Measurements from ENCODE around the gene TTC7B. TPM values are rescaled to one million over a fixed set of nuclear protein-coding genes. Genes with fewer than 3 reads are reported as not detected.

The TTC7B gene
- total RNA-seq, 2 experiments from 2014 or later, result 1.2 to 1.3 TPM

DNA sequence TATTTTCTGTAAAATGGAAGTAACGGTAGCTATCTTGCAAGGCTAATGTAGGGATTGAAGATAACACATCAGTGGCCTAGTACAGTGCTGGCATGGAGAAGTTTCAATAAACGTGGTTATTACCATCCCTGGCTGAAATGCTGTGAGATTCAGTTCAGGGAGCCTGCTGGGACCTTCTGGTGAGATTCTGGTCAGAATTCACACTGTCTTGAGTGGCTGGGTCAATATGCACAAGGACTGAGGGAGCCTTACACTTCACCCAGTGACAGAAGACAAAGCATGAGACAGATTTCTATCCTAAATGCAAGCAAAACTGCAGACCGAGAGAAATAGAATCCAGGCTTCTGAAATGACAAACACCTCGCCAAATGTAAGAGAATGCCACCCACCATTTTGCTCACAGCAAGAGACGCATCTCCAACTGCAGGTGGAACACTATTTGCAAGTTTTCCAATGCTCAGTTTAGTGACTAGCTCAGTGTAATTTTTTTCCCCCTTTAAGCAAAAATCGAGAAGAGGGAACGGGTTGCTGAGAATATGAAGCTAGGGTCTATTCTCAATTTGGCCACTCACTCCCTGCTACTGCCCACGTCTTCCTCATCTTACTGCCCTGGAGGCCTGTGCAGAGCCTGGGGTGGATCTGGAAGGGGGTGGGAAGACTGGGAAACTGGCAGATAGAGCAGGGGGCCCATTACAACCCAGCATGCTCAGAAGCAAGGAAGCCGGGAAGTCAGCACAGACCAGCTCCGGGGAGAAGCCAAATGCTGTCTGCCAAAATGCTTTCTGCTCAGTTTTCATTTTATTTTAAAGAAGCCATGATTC is 201.3 kb downstream of the TTC7B start:
- POLR2A ChIA-PET, result no interaction called here
- Histone ChIP-seq H3K9me3 (ENCODE audit: control insufficient read depth in 1 of 2, insufficient read depth in 1 of 2, low read length in 2 of 2) (no peaks in the 10 kb centered on the region), H3K36me3 (ENCODE audit: insufficient read depth, low read length) (no peaks in the 10 kb centered on the region), H3K27ac (ENCODE audit: low read depth in 1 of 2, low read length in 2 of 2) (no peak overlapping the region), H3K4me3 (ENCODE audit: low read length) (no peak overlapping the region), H3K4me1 (ENCODE audit: insufficient read depth, low read length) (no peaks in the 10 kb centered on the region), H3K27me3 (ENCODE audit: control insufficient read depth in 1 of 2, insufficient read depth in 2 of 2, low read length in 2 of 2) (no peaks in the 10 kb centered on the region)
- CTCF ChIA-PET, result no interaction called here
- intact Hi-C loops (cut with DNase I, micrococcal nuclease), result no loop called here
- no peak for DNase-seq
- Mint-ChIP-seq H3K9me3 (no peaks in the 10 kb centered on the region), H3K4me1 (ENCODE audit: low read depth) (no peaks in the 10 kb centered on the region), H3K27me3 (no peaks in the 10 kb centered on the region), H3K4me3 (no peak overlapping the region), H3K27ac (no peak overlapping the region), H3K36me3 (ENCODE audit: low read depth) (no peaks in the 10 kb centered on the region)
- TF ChIP-seq, protein P1, sequence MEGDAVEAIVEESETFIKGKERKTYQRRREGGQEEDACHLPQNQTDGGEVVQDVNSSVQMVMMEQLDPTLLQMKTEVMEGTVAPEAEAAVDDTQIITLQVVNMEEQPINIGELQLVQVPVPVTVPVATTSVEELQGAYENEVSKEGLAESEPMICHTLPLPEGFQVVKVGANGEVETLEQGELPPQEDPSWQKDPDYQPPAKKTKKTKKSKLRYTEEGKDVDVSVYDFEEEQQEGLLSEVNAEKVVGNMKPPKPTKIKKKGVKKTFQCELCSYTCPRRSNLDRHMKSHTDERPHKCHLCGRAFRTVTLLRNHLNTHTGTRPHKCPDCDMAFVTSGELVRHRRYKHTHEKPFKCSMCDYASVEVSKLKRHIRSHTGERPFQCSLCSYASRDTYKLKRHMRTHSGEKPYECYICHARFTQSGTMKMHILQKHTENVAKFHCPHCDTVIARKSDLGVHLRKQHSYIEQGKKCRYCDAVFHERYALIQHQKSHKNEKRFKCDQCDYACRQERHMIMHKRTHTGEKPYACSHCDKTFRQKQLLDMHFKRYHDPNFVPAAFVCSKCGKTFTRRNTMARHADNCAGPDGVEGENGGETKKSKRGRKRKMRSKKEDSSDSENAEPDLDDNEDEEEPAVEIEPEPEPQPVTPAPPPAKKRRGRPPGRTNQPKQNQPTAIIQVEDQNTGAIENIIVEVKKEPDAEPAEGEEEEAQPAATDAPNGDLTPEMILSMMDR (IDR thresholded peaks at IDR 0.05), result no peak
- no peak for ATAC-seq (ENCODE audit: poor library complexity)

DNA sequence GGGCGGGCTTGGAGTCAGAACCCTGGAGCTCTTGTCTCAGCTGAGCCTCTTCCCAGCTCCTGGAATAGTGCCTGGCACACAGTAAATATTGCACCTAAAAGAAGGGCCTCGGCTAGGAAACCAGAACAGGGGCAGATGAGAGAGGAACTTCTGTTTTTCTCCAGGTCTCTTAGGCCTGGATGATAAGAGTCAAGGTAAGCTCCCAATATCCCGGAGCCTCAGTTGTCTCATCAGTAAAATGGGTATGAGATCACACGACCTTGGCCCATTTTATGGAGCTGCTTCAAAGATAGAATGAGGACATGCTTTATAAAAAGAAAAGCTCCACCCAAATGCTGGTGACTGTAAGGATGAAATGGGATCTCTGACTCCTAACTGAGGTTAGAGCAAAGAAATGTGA is 202.2 kb downstream of the TTC7B start:
- intact Hi-C loops (cut with DNase I, micrococcal nuclease), result no loop called here
- no peaks in the 10 kb centered on the region for H3K36me3 ChIP-seq (ENCODE audit: insufficient read depth, low read length)
- H3K9me3 Mint-ChIP-seq, result no peaks in the 10 kb centered on the region
- CTCF ChIA-PET, result no interaction called here
- ATAC-seq (ENCODE audit: poor library complexity) (no peak), DNase-seq (no peak)
- no peak overlapping the region for H3K27ac ChIP-seq (ENCODE audit: low read depth in 1 of 2, low read length in 2 of 2)
- H3K4me1 ChIP-seq (ENCODE audit: insufficient read depth, low read length), result no peaks in the 10 kb centered on the region
- no peaks in the 10 kb centered on the region for H3K9me3 ChIP-seq (ENCODE audit: control insufficient read depth in 1 of 2, insufficient read depth in 1 of 2, low read length in 2 of 2)
- no peak overlapping the region for H3K27ac Mint-ChIP-seq
- no peak overlapping the region for H3K4me3 Mint-ChIP-seq
- no peak overlapping the region for H3K4me3 ChIP-seq (ENCODE audit: low read length)
- H3K27me3 Mint-ChIP-seq, result no peaks in the 10 kb centered on the region
- H3K36me3 Mint-ChIP-seq (ENCODE audit: low read depth), result no peaks in the 10 kb centered on the region
- TF ChIP-seq, protein P1 (IDR thresholded peaks at IDR 0.05), result no peak
- POLR2A ChIA-PET, result no interaction called here
- no peaks in the 10 kb centered on the region for H3K4me1 Mint-ChIP-seq (ENCODE audit: low read depth)
- no peaks in the 10 kb centered on the region for H3K27me3 ChIP-seq (ENCODE audit: control insufficient read depth in 1 of 2, insufficient read depth in 2 of 2, low read length in 2 of 2)

DNA sequence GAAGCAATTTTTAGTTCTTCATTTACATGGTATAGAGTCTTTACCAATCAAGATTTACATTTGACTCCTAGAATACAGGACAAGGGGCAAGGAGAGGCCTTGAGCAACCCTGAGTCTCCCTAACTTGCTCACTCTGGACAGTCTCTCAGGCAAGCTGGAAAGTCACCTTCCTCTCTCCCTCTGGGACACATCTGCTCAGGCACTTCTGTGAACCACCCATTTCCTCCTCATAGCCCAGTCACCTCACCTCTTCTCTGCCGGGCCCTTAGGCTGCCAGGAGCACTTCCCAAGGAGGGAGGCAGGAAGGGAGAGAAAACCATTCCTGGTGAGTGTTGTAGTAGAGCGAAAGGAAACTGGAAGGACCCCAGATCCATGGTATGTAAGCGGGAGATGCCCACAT is 202.8 kb downstream of the TTC7B start:
- H3K27ac ChIP-seq (ENCODE audit: low read depth in 1 of 2, low read length in 2 of 2), result no peak overlapping the region
- Mint-ChIP-seq H3K4me1 (ENCODE audit: low read depth) (no peaks in the 10 kb centered on the region), H3K9me3 (no peaks in the 10 kb centered on the region), H3K4me3 (no peak overlapping the region), H3K36me3 (ENCODE audit: low read depth) (no peaks in the 10 kb centered on the region), H3K27ac (no peak overlapping the region), H3K27me3 (no peaks in the 10 kb centered on the region)
- POLR2A ChIA-PET, result no interaction called here
- H3K4me3 ChIP-seq (ENCODE audit: low read length), result no peak overlapping the region
- TF ChIP-seq, protein P1 (IDR thresholded peaks at IDR 0.05), result no peak
- no peaks in the 10 kb centered on the region for H3K36me3 ChIP-seq (ENCODE audit: insufficient read depth, low read length)
- intact Hi-C loops (cut with DNase I, micrococcal nuclease), result no loop called here
- H3K27me3 ChIP-seq (ENCODE audit: control insufficient read depth in 1 of 2, insufficient read depth in 2 of 2, low read length in 2 of 2), result no peaks in the 10 kb centered on the region
- H3K4me1 ChIP-seq (ENCODE audit: insufficient read depth, low read length), result no peaks in the 10 kb centered on the region
- no peak for DNase-seq
- ATAC-seq (ENCODE audit: poor library complexity), result no peak
- no peaks in the 10 kb centered on the region for H3K9me3 ChIP-seq (ENCODE audit: control insufficient read depth in 1 of 2, insufficient read depth in 1 of 2, low read length in 2 of 2)
- CTCF ChIA-PET, result no interaction called here

Measured in CD4-positive, alpha-beta T cell (primary cell).